ENCODE measurements around the gene CD96. TPM values are rescaled to one million over a fixed set of nuclear protein-coding genes. Genes with fewer than 3 reads are reported as not detected.
A peak's percentile ranks its signal among the peaks of the same experiment; 100 is the strongest.
"Not testable (repeated sequence)": the region's sequence is repeated elsewhere in the genome, so short reads cannot be mapped to it uniquely, and the experiment has no call there.

CD96 gene
- total RNA-seq, 1 donor from 2014 or later = 79.7 TPM

GRCh38 chr3:111538681-111539083 is 3.3 kb upstream of the CD96 start:
- H3K4me1 Mint-ChIP-seq (ENCODE audit: low read depth) = peaks cover 75% of the 10 kb centered on the region
- H3K27ac Mint-ChIP-seq = peak overlapping the region; percentile 80
- DNase-seq (ENCODE audit: low spot score) = no peak
- peaks cover 4% of the 10 kb centered on the region for H3K9me3 Mint-ChIP-seq
- peaks cover 9% of the 10 kb centered on the region for H3K36me3 Mint-ChIP-seq (ENCODE audit: low read depth)
- no peaks in the 10 kb centered on the region for H3K27me3 Mint-ChIP-seq (ENCODE audit: insufficient read depth)
- H3K4me3 Mint-ChIP-seq = peak overlapping the region; percentile 77
- intact Hi-C loops (cut with micrococcal nuclease) = loop anchor here (1.0 to 5.0 kb wide), 5 partner anchors 141 to 1805 kb away; partner anchors contain the start of gene NECTIN3

DNA sequence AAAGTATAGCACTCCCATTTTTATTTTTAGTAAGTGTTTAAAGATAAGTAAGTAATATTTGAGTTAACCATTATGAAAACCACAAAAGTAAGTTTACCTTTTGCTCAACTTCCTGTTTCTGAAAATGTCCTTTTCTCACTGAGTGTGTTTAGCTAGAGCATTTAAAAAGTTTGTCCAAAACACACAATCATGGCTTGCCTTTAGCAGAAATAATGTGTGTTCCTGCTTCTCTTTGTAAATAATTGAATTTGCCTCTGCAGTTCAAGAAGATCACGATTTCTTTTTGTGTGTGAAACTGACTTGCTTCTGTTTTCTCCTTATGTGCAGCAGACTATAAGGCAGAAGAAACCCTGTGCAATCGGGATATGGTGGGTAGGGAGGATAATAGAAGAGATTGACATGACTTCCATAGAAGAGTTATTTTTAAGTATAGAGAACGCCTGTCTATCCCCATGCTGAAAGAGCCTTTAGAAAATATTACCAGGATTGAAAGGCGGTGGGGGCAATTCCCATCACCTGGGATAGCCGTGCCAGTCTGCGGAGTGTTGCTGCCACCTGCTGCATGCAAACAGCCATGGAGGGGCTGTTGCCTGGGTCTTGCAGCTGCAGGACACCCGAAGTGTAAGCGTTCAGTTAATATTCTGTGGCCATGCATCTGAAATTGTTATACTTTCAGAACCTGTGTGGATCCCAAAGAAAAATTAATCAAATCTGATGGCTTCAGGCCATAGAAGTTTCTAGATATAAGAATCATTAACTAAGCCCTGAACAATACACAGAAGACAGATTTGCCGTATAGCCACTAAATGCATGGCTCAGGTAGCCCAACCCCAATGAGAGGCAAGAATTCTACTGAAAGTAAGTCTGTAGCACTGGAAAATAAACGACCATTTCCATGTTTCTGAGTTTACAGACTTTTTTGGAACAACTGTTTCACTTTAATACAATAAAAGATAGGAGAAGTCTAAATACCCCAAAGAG is 2.4 kb upstream of the CD96 start:
- H3K27ac Mint-ChIP-seq = peak overlapping the region; percentile 80
- H3K27me3 Mint-ChIP-seq (ENCODE audit: insufficient read depth) = no peaks in the 10 kb centered on the region
- DNase-seq (ENCODE audit: low spot score) = peak; percentile 36
- peaks cover 4% of the 10 kb centered on the region for H3K9me3 Mint-ChIP-seq
- H3K4me1 Mint-ChIP-seq (ENCODE audit: low read depth) = peaks cover 75% of the 10 kb centered on the region
- peaks cover 13% of the 10 kb centered on the region for H3K36me3 Mint-ChIP-seq (ENCODE audit: low read depth)
- intact Hi-C loops (cut with micrococcal nuclease) = loop anchor here (1.0 to 10.0 kb wide), 7 partner anchors 142 to 1806 kb away; partner anchors contain the start of gene NECTIN3
- peak overlapping the region; percentile 77 for H3K4me3 Mint-ChIP-seq

GRCh38 chr3:111541391-111541790 is 606 bp upstream of the CD96 start:
- Mint-ChIP-seq H3K4me3 (peak overlapping the region; percentile 97), H3K27ac (peak overlapping the region; percentile 99), H3K36me3 (ENCODE audit: low read depth) (peaks cover 27% of the 10 kb centered on the region), H3K4me1 (ENCODE audit: low read depth) (peaks cover 68% of the 10 kb centered on the region), H3K9me3 (peaks cover 4% of the 10 kb centered on the region), H3K27me3 (ENCODE audit: insufficient read depth) (no peaks in the 10 kb centered on the region)
- no peak for DNase-seq (ENCODE audit: low spot score)
- intact Hi-C loops (cut with micrococcal nuclease) = loop anchor here (5.0 to 10.0 kb wide), 2 partner anchors 229 to 1133 kb away; no protein-coding TSS in a partner anchor

DNA sequence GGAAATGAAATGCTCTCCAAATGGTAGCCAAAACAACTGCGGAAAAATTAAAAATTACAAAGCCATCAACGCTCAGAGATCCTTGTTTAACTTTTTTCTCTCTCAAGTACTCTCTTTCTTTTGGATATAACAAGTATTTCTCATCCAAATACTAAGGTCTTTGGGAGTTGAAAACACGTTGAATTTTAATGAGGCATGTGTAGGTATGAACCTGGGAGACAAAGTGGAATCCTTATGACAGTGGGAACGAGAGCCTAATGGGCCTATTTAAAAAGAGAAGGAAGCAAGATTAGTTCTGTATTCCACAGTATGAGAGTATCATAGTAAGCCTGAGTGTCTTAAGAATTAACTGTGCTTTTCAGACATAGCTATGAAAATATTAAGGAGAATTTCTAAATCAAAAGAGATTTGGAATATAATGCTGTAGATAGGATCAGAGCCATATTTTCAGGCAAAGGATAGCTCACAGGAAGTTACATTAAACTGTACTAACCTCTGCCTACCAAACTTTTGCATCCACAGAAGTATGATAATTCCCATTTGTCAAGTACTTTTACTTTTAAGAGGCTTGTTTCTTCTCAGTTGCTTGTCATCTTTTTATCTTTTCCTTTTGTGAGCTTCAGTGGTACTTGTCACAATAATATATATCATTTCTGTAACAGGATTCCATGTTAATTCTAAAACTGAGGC is 759 bp downstream of the CD96 start:
- intact Hi-C loops (cut with micrococcal nuclease) = loop anchor here (1.0 to 10.0 kb wide), 12 partner anchors 40 to 1132 kb away; partner anchors contain the start of gene ZBED2
- Mint-ChIP-seq H3K4me1 (ENCODE audit: low read depth) (peaks cover 60% of the 10 kb centered on the region), H3K27ac (peak overlapping the region; percentile 99)

GRCh38 chr3:111545349-111545748 is 3.4 kb downstream of the CD96 start:
- peaks cover 32% of the 10 kb centered on the region for H3K36me3 Mint-ChIP-seq (ENCODE audit: low read depth)
- H3K4me3 Mint-ChIP-seq = peak overlapping the region; percentile 97
- intact Hi-C loops (cut with micrococcal nuclease) = loop anchor here (5.0 to 10.0 kb wide), 2 partner anchors 1017 to 1129 kb away; partner anchors contain the start of genes ATG3 and SLC35A5
- no peak overlapping the region for H3K27ac Mint-ChIP-seq
- H3K4me1 Mint-ChIP-seq (ENCODE audit: low read depth) = peaks cover 38% of the 10 kb centered on the region
- no peaks in the 10 kb centered on the region for H3K27me3 Mint-ChIP-seq (ENCODE audit: insufficient read depth)
- DNase-seq (ENCODE audit: low spot score) = no peak
- H3K9me3 Mint-ChIP-seq = no peaks in the 10 kb centered on the region

More for the DNA sequence above, 759 bp downstream of the CD96 start:
- Mint-ChIP-seq H3K9me3 (peaks cover 4% of the 10 kb centered on the region), H3K36me3 (ENCODE audit: low read depth) (peaks cover 32% of the 10 kb centered on the region), H3K4me3 (peak overlapping the region; percentile 97), H3K27me3 (ENCODE audit: insufficient read depth) (no peaks in the 10 kb centered on the region)
- DNase-seq (ENCODE audit: low spot score) = no peak

DNA sequence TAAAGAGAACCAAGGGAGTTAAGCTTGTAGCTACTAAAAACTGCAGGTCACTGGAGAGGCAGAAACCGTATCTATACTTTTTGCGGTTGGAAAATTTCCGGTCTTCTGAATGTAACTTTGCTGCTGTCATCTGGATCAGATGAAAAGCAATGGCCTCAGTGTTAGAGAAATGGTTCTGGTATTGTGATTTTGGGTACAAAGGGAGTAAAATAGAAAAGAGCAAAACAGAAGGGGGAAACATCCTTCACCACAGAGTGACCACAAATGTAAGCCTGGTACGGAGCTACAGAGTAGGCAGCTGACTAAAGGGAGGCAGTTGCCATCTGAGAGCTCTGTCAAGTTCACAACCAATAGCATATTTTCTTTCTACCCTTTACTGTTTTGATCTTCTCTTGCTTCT is 5.6 kb downstream of the CD96 start:
- no peak overlapping the region for H3K27ac Mint-ChIP-seq
- peak; percentile 48 for DNase-seq (ENCODE audit: low spot score)
- peaks cover 37% of the 10 kb centered on the region for H3K36me3 Mint-ChIP-seq (ENCODE audit: low read depth)
- no peaks in the 10 kb centered on the region for H3K27me3 Mint-ChIP-seq (ENCODE audit: insufficient read depth)
- intact Hi-C loops (cut with micrococcal nuclease) = loop anchor here (1.0 to 10.0 kb wide), 11 partner anchors 19 to 1743 kb away; partner anchors contain the start of genes ABHD10, ATG3, SLC35A5 and ZBED2
- H3K4me3 Mint-ChIP-seq = no peak overlapping the region
- peaks cover 25% of the 10 kb centered on the region for H3K4me1 Mint-ChIP-seq (ENCODE audit: low read depth)
- no peaks in the 10 kb centered on the region for H3K9me3 Mint-ChIP-seq

- no peak overlapping the region for H3K27ac Mint-ChIP-seq
- H3K36me3 Mint-ChIP-seq (ENCODE audit: low read depth) = peaks cover 37% of the 10 kb centered on the region
- no peak overlapping the region for H3K4me3 Mint-ChIP-seq
- intact Hi-C loops (cut with micrococcal nuclease) = loop anchor here (1.0 to 10.0 kb wide), 7 partner anchors 19 to 1425 kb away; partner anchors contain the start of genes ATG3, SLC35A5 and ZBED2
- H3K27me3 Mint-ChIP-seq (ENCODE audit: insufficient read depth) = no peaks in the 10 kb centered on the region
- peaks cover 21% of the 10 kb centered on the region for H3K4me1 Mint-ChIP-seq (ENCODE audit: low read depth)
- no peak for DNase-seq (ENCODE audit: low spot score)
- H3K9me3 Mint-ChIP-seq = no peaks in the 10 kb centered on the region
Measured at GRCh38 chr3:111548092-111548491, 6.1 kb downstream of the CD96 start.

- H3K4me3 Mint-ChIP-seq = no peak overlapping the region
- H3K9me3 Mint-ChIP-seq = no peaks in the 10 kb centered on the region
- no peak for DNase-seq (ENCODE audit: low spot score)
- intact Hi-C loops (cut with micrococcal nuclease) = loop anchor here (1.0 to 10.0 kb wide), 7 partner anchors 18 to 1425 kb away; partner anchors contain the start of genes ATG3, SLC35A5 and ZBED2
- no peak overlapping the region for H3K27ac Mint-ChIP-seq
- H3K36me3 Mint-ChIP-seq (ENCODE audit: low read depth) = peaks cover 36% of the 10 kb centered on the region
- H3K27me3 Mint-ChIP-seq (ENCODE audit: insufficient read depth) = no peaks in the 10 kb centered on the region
- H3K4me1 Mint-ChIP-seq (ENCODE audit: low read depth) = peaks cover 15% of the 10 kb centered on the region
Measured at GRCh38 chr3:111548756-111549155, 6.8 kb downstream of the CD96 start.

- H3K4me3 Mint-ChIP-seq; H3K27ac Mint-ChIP-seq; DNase-seq (ENCODE audit: low spot score); H3K9me3 Mint-ChIP-seq; intact Hi-C loops (cut with micrococcal nuclease); H3K27me3 Mint-ChIP-seq (ENCODE audit: insufficient read depth): not testable (repeated sequence)
- Mint-ChIP-seq H3K4me1 (ENCODE audit: low read depth) (peaks cover 29% of the 10 kb centered on the region), H3K36me3 (ENCODE audit: low read depth) (peaks cover 15% of the 10 kb centered on the region)
Measured at GRCh38 chr3:111561902-111562301, 19.9 kb downstream of the CD96 start.

- no peaks in the 10 kb centered on the region for H3K9me3 Mint-ChIP-seq
- intact Hi-C loops (cut with micrococcal nuclease) = loop anchor here (2.0 kb wide), 1 partner anchor 18 kb away; no protein-coding TSS in a partner anchor
- peaks cover 45% of the 10 kb centered on the region for H3K36me3 Mint-ChIP-seq (ENCODE audit: low read depth)
- H3K4me1 Mint-ChIP-seq (ENCODE audit: low read depth) = peaks cover 70% of the 10 kb centered on the region
- no peak for DNase-seq (ENCODE audit: low spot score)
- no peaks in the 10 kb centered on the region for H3K27me3 Mint-ChIP-seq (ENCODE audit: insufficient read depth)
- H3K27ac Mint-ChIP-seq = no peak overlapping the region
- H3K4me3 Mint-ChIP-seq = no peak overlapping the region
Measured at GRCh38 chr3:111566844-111567243, 24.8 kb downstream of the CD96 start.

DNA sequence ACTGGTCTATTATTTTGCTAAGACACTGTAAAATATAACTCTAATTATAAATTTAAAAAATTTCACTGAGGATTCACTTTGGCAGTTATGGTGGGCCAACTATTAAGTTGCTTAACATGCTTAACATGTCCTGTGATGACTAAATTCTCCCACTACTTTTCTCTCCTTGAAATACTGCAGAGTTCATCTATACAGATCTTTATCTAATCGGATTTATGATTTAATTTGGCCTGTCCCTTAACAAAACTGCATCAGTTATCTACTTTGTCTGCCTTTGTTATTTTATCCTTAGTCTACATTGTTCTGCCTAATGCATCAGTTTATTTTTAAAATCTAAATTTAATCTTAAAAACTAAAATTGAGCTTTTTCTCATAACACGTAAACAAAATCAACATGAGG is 26.4 kb downstream of the CD96 start:
- Mint-ChIP-seq H3K27me3 (ENCODE audit: insufficient read depth) (no peaks in the 10 kb centered on the region), H3K36me3 (ENCODE audit: low read depth) (peaks cover 50% of the 10 kb centered on the region), H3K4me3 (no peak overlapping the region), H3K4me1 (ENCODE audit: low read depth) (peaks cover 73% of the 10 kb centered on the region), H3K9me3 (no peaks in the 10 kb centered on the region), H3K27ac (no peak overlapping the region)
- intact Hi-C loops (cut with micrococcal nuclease) = no loop called here
- no peak for DNase-seq (ENCODE audit: low spot score)

- Mint-ChIP-seq H3K27me3 (ENCODE audit: insufficient read depth) (no peaks in the 10 kb centered on the region), H3K4me1 (ENCODE audit: low read depth) (peaks cover 76% of the 10 kb centered on the region), H3K4me3 (no peak overlapping the region), H3K27ac (no peak overlapping the region), H3K9me3 (no peaks in the 10 kb centered on the region), H3K36me3 (ENCODE audit: low read depth) (peaks cover 53% of the 10 kb centered on the region)
- intact Hi-C loops (cut with micrococcal nuclease) = no loop called here
- no peak for DNase-seq (ENCODE audit: low spot score)
Measured at GRCh38 chr3:111568911-111569310, 26.9 kb downstream of the CD96 start.
